Posterior cingulate gyrus (tissue), 11 donors: ENCODE results near the gene ADAMTS14.

ENCODE experiments used
- DNase-seq, 10 donors: peaks; one replicate each; pipeline versions ENCODE4 v3.0.0 to v3.0.0-alpha.2; 2020 to 2021; ENCODE audit warnings: mixed read lengths in 3 of 10
- intact Hi-C: fragments of 100-400 bp; cut with DNase I; formaldehyde crosslinking; loops from one replicate; pipeline ENCODE4 v1.15.1; 2023

Gene ADAMTS14

DNA sequence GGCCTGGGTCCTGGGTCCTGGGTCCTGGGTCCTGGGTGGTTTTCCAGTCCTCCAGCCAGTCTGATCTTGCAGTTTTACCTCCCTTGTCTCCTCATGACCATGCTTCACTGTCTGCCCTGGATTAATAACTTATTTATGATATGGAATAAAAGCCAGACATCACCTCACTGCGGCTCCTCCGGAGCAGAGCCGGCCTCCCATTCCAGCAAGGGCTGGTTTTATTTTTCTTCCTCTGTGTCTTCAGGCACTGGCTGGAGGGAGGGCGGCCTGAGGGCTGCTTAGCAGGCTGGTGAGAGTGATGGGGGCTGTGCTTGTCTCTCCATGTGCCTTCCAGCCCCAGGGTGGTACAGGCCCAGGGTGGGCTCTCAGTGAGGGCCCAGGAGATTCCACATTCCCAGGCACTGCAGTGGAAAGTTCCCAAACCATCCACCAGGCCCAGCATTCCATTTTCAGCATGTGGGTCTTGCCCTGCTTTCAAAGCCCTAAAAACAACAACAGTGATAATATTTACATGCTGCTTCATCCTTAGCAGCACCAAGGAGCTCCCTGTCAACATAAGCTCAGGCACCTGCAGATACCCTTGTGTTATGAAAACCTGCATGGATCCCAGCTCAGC, 12.6 kb downstream of the ADAMTS14 start:
- DNase-seq, result peak in 1 of 10 donors; percentile 63

GRCh38 chr10:70685455-70685911, 13.2 kb downstream of the ADAMTS14 start:
- intact Hi-C loops, result no loop called here
- peak in 1 of 10 donors; percentile 39 for DNase-seq

More for the DNA sequence above, 12.6 kb downstream of the ADAMTS14 start:
- intact Hi-C loops, result no loop called here

- intact Hi-C loops, result no loop called here
- peak in 1 of 10 donors; percentile 61 for DNase-seq
Observed at GRCh38 chr10:70688828-70689227, 16.5 kb downstream of the ADAMTS14 start.

DNA sequence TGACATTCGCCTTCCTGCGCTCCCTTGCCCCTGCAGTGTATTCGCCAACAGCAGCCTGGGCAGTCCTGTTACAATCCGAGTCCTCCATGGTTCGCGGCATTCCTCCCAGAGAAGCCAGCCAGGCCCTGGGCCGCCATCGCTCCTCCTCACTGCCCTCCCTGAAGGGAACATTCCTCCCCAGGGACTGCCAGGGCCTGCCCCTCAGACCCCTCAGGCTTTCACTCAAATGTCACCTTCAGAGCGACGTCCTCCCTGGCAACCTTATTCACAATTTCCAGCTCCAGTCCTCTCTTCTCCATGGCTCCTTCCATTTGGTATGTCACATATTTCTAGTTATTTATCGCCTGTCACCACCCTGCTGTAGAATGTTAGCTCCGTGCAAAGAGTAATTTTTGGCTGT, 17.4 kb downstream of the ADAMTS14 start:
- DNase-seq, result peak in 1 of 10 donors; percentile 46
- intact Hi-C loops, result no loop called here

DNA sequence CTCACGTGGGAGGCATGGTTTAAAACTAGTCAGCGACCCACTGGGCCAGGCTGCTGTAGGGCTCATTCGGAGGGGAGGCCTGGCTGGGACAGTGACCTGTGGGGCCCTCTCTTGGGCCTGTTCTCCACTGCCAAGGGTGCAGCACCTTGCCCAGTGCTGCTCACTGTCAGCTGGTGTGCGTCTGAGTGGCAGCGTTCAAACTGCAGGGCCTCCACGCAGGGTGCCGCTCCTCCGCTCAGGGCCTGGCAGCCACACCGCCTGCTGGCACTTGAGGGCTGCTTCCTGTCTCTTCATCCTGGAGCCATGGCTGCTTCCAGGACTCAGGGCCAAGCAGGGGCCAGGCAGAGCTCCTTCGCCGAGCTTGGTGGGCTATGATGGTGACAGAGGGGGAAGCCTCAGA, 18.3 kb downstream of the ADAMTS14 start:
- intact Hi-C loops, result no loop called here
- peak in 1 of 10 donors; percentile 58 for DNase-seq

GRCh38 chr10:70691611-70692010, 19.3 kb downstream of the ADAMTS14 start:
- peak in 1 of 10 donors; percentile 47 for DNase-seq
- intact Hi-C loops, result no loop called here

DNA sequence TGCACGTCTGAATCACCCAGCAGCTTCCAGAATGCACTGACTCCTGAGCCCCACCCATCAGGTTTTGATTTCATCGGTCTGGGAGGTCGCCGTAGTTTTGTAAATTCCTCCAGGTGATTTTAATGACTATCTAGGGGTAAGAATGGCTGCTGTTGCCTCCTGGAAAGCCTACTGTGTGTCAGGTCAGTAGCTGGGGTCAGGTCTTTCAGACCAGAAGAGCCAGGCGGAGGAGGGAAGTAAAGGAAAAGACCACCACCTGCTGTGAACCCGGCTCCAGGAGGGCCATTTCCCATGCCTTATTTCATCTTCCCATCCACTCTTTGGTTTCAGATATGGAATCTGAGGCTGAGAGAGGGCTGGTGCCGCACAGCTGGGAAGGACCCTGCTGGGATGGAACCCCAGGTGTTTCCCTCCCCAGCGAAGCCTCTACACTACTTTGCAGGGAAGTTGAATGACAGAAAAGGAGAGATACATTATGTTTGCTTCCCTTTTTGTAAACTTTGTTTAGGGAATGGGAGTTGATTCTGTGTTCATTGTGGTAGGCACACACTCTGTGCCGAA, 19.8 kb downstream of the ADAMTS14 start:
- intact Hi-C loops, result no loop called here
- peak in 1 of 10 donors; percentile 6 for DNase-seq

DNA sequence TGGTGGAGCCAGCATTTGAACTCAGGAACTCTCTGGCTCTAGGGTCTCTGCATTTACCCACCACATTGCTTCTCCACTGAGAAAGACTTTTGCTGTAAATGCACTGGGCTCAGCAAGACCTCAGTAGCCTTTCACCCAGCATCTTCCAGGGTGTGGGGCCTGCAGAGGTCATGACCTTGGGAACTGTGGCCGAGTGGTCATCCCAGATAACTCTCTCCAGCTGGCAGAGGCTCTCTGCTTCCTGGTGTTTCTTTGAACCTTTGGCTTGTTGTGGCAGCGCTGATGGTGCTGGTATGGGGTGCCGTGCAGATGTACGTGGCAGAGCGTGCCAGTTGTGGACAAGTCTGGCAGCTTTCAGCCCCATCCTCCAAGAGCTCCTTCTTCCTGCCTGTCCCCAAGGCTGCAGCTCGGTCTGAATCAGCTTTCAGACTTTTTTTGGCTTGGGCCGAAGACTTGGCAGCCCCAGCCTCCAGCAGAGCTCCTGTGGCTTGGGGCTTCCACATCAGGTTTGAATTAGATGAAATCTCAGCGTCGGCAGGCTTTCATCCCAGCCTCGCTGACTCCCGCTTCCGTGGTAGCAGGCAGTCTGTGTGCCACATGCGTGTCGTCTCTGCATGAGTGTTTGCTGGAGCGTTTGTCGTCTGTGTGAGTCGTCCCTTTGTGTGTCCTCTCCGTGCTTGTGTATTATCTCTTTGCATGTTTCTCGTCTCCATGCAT, 21.5 kb downstream of the ADAMTS14 start:
- intact Hi-C loops, result no loop called here
- DNase-seq, result peak in 1 of 10 donors; percentile 79

- no peak for DNase-seq
- intact Hi-C loops, result no loop called here
Observed at GRCh38 chr10:70694418-70695141, 22.3 kb downstream of the ADAMTS14 start.

GRCh38 chr10:70695241-70696030, 23.1 kb downstream of the ADAMTS14 start:
- peak in 1 of 10 donors; percentile 19 for DNase-seq
- intact Hi-C loops, result no loop called here

GRCh38 chr10:70698211-70698610, 25.9 kb downstream of the ADAMTS14 start:
- intact Hi-C loops, result no loop called here
- peak in 1 of 10 donors; percentile 30 for DNase-seq

DNA sequence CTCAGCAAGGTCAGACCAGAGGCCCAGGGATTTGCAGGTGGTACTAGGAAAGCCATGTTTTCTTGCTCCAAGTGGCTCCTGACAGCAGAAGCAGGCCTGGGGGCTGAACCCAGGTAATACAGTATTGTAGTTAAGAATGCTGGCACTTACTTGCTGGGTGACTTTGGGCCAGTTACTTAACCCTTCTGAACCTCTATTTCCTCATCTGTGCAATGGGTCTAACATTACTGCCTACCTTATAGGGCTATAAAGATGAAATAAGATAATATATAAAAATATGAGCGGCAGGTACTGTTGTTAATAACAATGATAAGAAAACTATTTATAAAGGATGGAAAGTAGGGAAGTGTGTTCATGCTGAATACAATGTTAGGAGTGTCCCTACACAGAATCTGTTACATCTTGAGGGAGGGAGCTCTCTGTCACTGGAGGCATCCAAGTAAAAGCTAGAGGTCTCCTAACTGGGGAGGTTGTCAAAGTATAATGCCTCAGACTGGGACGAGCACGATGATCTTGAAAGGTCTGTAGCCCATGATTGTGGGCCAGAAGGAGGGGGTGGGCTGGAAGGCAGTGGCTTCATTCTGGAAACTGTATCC, 26.9 kb downstream of the ADAMTS14 start:
- intact Hi-C loops, result no loop called here
- DNase-seq, result no peak

DNA sequence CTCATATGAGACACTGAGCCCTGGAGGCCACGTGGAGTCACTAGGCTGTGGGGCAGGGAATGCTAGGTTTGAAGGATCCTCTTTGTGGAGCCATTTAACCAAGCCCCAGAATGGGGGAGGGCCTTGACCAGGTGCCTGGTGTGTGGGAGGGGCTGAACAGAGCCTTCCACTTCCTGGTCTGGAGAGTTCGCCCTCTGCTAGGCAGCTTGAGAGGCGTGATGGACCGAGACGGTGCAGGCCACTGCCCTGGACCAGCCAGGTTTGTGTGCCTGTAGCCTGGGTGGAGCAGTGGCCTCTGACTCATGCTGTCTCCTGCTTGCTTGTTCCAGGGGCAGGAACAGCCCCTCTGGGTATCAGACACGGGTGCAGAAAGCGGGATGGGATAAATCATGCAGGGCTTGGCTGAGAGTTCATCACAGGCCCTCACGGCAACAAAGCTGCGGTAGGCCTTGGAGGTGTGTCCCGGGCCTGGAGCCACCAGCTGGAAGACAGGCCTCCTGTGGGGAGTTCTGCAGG, 27.4 kb downstream of the ADAMTS14 start:
- peak in 1 of 10 donors; percentile 50 for DNase-seq
- intact Hi-C loops, result no loop called here

DNA sequence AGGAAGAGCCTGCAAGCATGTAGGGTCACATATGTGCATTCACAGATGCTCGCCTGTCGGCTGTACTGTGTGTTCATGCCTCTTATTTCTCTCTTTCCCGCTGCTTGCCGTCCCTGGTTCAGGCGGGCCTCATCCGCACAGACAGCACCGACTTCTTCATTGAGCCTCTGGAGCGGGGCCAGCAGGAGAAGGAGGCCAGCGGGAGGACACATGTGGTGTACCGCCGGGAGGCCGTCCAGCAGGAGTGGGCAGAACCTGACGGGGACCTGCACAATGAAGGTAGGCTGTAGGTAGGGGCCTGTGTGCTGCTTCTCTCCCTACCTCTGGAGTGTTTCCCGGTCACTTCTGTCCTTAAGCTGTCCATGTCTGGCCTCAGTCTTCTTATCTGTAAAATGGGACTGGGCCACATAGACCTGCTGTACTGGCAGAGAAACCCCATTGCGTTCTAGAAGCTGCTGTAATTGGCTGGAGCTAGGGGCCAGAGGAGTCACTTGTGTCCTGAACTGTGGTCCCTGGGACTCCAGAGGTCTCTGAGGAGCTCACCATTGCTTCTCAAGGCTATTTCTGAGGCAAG, 30.0 kb downstream of the ADAMTS14 start:
- intact Hi-C loops, result no loop called here
- no peak for DNase-seq

DNA sequence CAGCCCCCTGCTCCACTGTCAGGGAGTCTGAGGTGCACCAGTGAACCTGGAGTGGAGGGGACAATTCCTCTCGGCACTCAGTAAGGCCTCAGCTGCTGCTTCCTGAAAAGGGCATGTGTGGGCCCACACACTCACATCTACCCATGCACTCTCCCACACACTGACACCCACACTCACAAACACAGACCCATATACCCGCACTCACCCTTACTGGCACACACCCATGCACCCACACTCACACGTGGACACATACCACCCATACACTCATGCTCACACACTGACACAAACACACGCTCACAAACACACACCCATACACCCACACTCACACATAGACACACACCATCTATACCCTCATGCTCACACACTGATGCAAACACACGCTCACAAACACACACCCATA, 31.9 kb downstream of the ADAMTS14 start:
- intact Hi-C loops, result no loop called here
- DNase-seq, result no peak

GRCh38 chr10:70705121-70705861, 33.0 kb downstream of the ADAMTS14 start:
- intact Hi-C loops, result no loop called here
- DNase-seq, result no peak

DNA sequence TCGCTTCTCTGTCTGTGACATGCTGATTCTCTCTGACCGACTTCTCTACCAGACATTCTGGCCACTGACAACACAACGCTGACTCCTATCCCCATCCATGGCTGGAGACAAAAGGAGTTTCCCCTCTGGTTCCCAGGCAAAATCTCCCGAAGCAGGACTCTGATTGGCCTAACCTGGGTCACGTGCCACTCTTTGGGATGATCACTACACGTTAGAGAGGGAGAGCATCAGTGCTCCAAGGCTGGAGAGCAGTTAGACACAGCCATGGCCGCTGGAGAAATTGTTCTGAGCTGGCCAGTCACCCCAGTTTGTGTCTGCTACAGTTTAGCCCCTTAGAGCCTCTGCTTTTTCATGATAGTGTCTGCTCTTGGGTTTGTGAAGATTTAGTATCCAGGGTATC, 38.9 kb downstream of the ADAMTS14 start:
- no peak for DNase-seq
- intact Hi-C loops, result no loop called here

- DNase-seq, result no peak
- intact Hi-C loops, result no loop called here
Observed at GRCh38 chr10:70711911-70712310, 39.6 kb downstream of the ADAMTS14 start.

DNA sequence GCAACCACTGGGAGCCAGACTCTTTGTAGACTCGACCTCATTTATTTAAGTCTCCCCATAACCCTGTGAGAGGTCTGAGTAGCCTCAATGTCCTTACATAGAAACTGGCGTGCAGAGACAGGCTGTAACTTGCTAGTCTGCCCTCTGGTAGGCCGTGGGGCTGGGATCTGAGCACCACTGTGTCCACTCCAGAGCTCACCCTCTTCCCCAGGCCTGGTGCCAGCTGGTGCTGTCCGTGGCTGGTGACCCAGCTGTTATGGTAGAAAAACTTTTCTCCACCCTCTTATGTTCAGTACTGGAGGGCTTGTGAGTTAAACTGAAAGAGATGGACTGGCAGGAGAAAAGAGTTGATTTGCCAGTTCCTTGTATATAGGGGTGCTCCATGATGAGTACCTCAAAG, 41.9 kb downstream of the ADAMTS14 start:
- DNase-seq, result peak in 6 of 10 donors; percentile 33 to 93 (median 52)
- intact Hi-C loops, result no loop called here
